Breast epithelium (tissue), 3 donors: Measurements from ENCODE around the gene TCTN3.

Experiments
- CTCF ChIP-seq, 3 donors: fragments of 450-650 bp; IDR thresholded peaks; one replicate each; pipeline ENCODE4 v1.5.1; 2016 to 2017; ENCODE audit warnings: antibody characterized with exemption in 3 of 3, mild to moderate bottlenecking in 3 of 3, moderate library complexity in 3 of 3
- POLR2A ChIP-seq: fragments of 450-650 bp; IDR thresholded peaks from one replicate; pipeline ENCODE4 v1.6.1; 2016; ENCODE audit warnings: antibody characterized with exemption, mild to moderate bottlenecking, moderate library complexity
- POLR2AphosphoS5 ChIP-seq, 3 donors: sonication (generic); formaldehyde crosslinking; IDR thresholded peaks; one replicate each; pipeline ENCODE4 v1.6.1; 2017; ENCODE audit warnings: antibody characterized with exemption in 3 of 3

GRCh38 chr10:95742962-95743535, 49.3 kb upstream of the TCTN3 start:
- no peak for TF ChIP-seq POLR2AphosphoS5 (IDR thresholded peaks at IDR 0.05)
- no peak for TF ChIP-seq CTCF (IDR thresholded peaks at IDR 0.05)
- TF ChIP-seq POLR2A, result no peak
